Measurements from ENCODE around the gene CLN6.

The CLN6 gene

GRCh38 chr15:68190048-68190447, 39.5 kb downstream of the CLN6 start:
- H3K27ac ChIP-seq, result no peak overlapping the region

GRCh38 chr15:68188647-68189046, 40.9 kb downstream of the CLN6 start:
- H3K36me3 ChIP-seq (replicated peaks), result peaks cover 26% of the 10 kb centered on the region
- in situ Hi-C loops (cut with HindIII; ENCODE audit: low pct_ligation_motif_present, low sequenced_read_pairs), result no loop called here
- DNase-seq, result no peak
- H3K27ac ChIP-seq, result no peak overlapping the region
- no peak overlapping the region for H3K4me3 ChIP-seq (ENCODE audit: low read depth, low read length)
- TF ChIP-seq CTCF (IDR thresholded peaks at IDR 0.05; ENCODE audit: low read depth, low read length, missing control alignments), result no peak
- H3K27me3 ChIP-seq (replicated peaks), result no peaks in the 10 kb centered on the region

More at GRCh38 chr15:68190048-68190447, 39.5 kb downstream of the CLN6 start:
- no peak for DNase-seq
- H3K4me3 ChIP-seq (ENCODE audit: low read depth, low read length), result no peak overlapping the region
- no peak for TF ChIP-seq CTCF (IDR thresholded peaks at IDR 0.05; ENCODE audit: low read depth, low read length, missing control alignments)
- in situ Hi-C loops (cut with HindIII; ENCODE audit: low pct_ligation_motif_present, low sequenced_read_pairs), result no loop called here
- H3K27me3 ChIP-seq (replicated peaks), result no peaks in the 10 kb centered on the region
- peaks cover 17% of the 10 kb centered on the region for H3K36me3 ChIP-seq (replicated peaks)

- TF ChIP-seq CTCF (IDR thresholded peaks at IDR 0.05; ENCODE audit: low read depth, low read length, missing control alignments), result no peak
- H3K27ac ChIP-seq, result peak overlapping the region; percentile 25
- peaks cover 19% of the 10 kb centered on the region for H3K36me3 ChIP-seq (replicated peaks)
- H3K27me3 ChIP-seq (replicated peaks), result no peaks in the 10 kb centered on the region
- in situ Hi-C loops (cut with HindIII; ENCODE audit: low pct_ligation_motif_present, low sequenced_read_pairs), result no loop called here
- peak; percentile 68 for DNase-seq
- no peak overlapping the region for H3K4me3 ChIP-seq (ENCODE audit: low read depth, low read length)
These were observed 42.0 kb downstream of the CLN6 start for GRCh38 chr15:68187559-68187958.

GRCh38 chr15:68186671-68187397, 42.7 kb downstream of the CLN6 start:
- in situ Hi-C loops (cut with HindIII; ENCODE audit: low pct_ligation_motif_present, low sequenced_read_pairs), result no loop called here
- peak overlapping the region; percentile 25 for H3K27ac ChIP-seq
- H3K36me3 ChIP-seq (replicated peaks), result peaks cover 14% of the 10 kb centered on the region
- DNase-seq, result peak; percentile 54
- no peaks in the 10 kb centered on the region for H3K27me3 ChIP-seq (replicated peaks)
- no peak overlapping the region for H3K4me3 ChIP-seq (ENCODE audit: low read depth, low read length)
- no peak for TF ChIP-seq CTCF (IDR thresholded peaks at IDR 0.05; ENCODE audit: low read depth, low read length, missing control alignments)

GRCh38 chr15:68184616-68185480, 44.7 kb downstream of the CLN6 start:
- TF ChIP-seq CTCF (IDR thresholded peaks at IDR 0.05; ENCODE audit: low read depth, low read length, missing control alignments), result no peak
- Histone ChIP-seq H3K4me3 (ENCODE audit: low read depth, low read length) (no peak overlapping the region), H3K27ac (no peak overlapping the region), H3K27me3 (replicated peaks) (no peaks in the 10 kb centered on the region), H3K36me3 (replicated peaks) (peaks cover 22% of the 10 kb centered on the region)
- in situ Hi-C loops (cut with HindIII; ENCODE audit: low pct_ligation_motif_present, low sequenced_read_pairs), result no loop called here
- no peak for DNase-seq

Data from brain microvascular endothelial cell (primary cell).